Mesendoderm (in vitro differentiated cells): ENCODE results near the gene THSD4.

Experiments used
- DNase-seq: peaks from one replicate; pipeline ENCODE4 v3.0.0; 2013
- H2AK5ac ChIP-seq: 2 replicates; pipeline ENCODE4 v1.6.1; 2013; ENCODE audit warnings: low read length, inconsistent platforms
- H2BK120ac ChIP-seq: 2 replicates; pipeline ENCODE4 v1.6.1; 2013; ENCODE audit warnings: low read depth, mild to moderate bottlenecking, low read length, moderate library complexity, mixed read lengths
- H2BK15ac ChIP-seq: replicated peaks from 2 replicates; pipeline ENCODE4 v1.6.1; 2013; ENCODE audit warnings: low read depth, mild to moderate bottlenecking, moderate library complexity
- H2BK5ac ChIP-seq: 2 replicates; pipeline ENCODE4 v1.6.1; 2013; ENCODE audit warnings: low read length, inconsistent platforms
- H3K18ac ChIP-seq: 2 replicates; pipeline ENCODE4 v1.6.1; 2013; ENCODE audit warnings: mild to moderate bottlenecking, low read length, mixed read lengths
- H3K23ac ChIP-seq: one replicate; pipeline ENCODE4 v1.6.1; 2013; ENCODE audit warnings: low read length
- H3K27ac ChIP-seq: 2 replicates; pipeline ENCODE4 v1.5.1; 2013; ENCODE audit warnings: low read depth, mild to moderate bottlenecking, inconsistent platforms, low read length, moderate library complexity
- H3K27me3 ChIP-seq: 2 replicates; pipeline ENCODE4 v1.6.1; 2013; ENCODE audit warnings: low read length, control low read depth, mild to moderate bottlenecking, inconsistent platforms; ENCODE audit not compliant: insufficient read depth, poor library complexity
- H3K36me3 ChIP-seq: 2 replicates; pipeline ENCODE4 v1.6.1; 2013; ENCODE audit warnings: low read length, inconsistent platforms; ENCODE audit not compliant: control insufficient read depth, insufficient read depth
- H3K4ac ChIP-seq: one replicate; pipeline ENCODE4 v1.6.1; 2013; ENCODE audit warnings: low read depth, mild to moderate bottlenecking, low read length, moderate library complexity
- H3K4me1 ChIP-seq: 2 replicates; pipeline ENCODE4 v1.6.1; 2013; ENCODE audit warnings: low read depth, low read length, inconsistent platforms; ENCODE audit not compliant: control insufficient read depth
- H3K4me2 ChIP-seq: 2 replicates; pipeline ENCODE4 v1.6.1; 2013; ENCODE audit warnings: low read length
- H3K4me3 ChIP-seq: 2 replicates; pipeline ENCODE4 v1.5.1; 2013; ENCODE audit warnings: mild to moderate bottlenecking, low read length
- H3K56ac ChIP-seq: one replicate; pipeline ENCODE4 v1.6.1; 2013; ENCODE audit warnings: low read length
- H3K79me1 ChIP-seq: 2 replicates; pipeline ENCODE4 v1.6.1; 2013; ENCODE audit warnings: low read length, inconsistent platforms
- H3K79me2 ChIP-seq: 2 replicates; pipeline ENCODE4 v1.6.1; 2013; ENCODE audit warnings: mild to moderate bottlenecking, low read length; ENCODE audit not compliant: control insufficient read depth, insufficient read depth
- H3K9ac ChIP-seq: 2 replicates; pipeline ENCODE4 v1.6.1; 2013; ENCODE audit warnings: low read length, inconsistent platforms
- H4K5ac ChIP-seq: one replicate; pipeline ENCODE4 v1.6.1; 2013; ENCODE audit warnings: low read length
- H4K8ac ChIP-seq: one replicate; pipeline ENCODE4 v1.6.1; 2013; ENCODE audit warnings: low read depth, mild to moderate bottlenecking, control low read depth, low read length, moderate library complexity
- WGBS: extraction: QIAGEN DNeasy Blood & Tissue Kit; methylation state at CpG from one replicate; pipeline ENCODE4 v1.1.7; 2013; ENCODE audit warnings: low lambda C conversion rate, missing lambda C conversion rate; ENCODE audit not compliant: insufficient coverage; ENCODE audit errors: extremely low coverage; 5-methylcytosine and 5-hydroxymethylcytosine counted together

THSD4 gene

GRCh38 chr15:71755092-71755970 lies 640.1 kb downstream of the THSD4 start:
- H2BK5ac ChIP-seq: no peak overlapping the region
- no peak overlapping the region for H2BK15ac ChIP-seq
- no peaks in the 10 kb centered on the region for H3K27me3 ChIP-seq
- H3K36me3 ChIP-seq: no peaks in the 10 kb centered on the region
- no peak overlapping the region for H2BK120ac ChIP-seq
- H3K56ac ChIP-seq: no peak overlapping the region
- H3K79me1 ChIP-seq: no peaks in the 10 kb centered on the region
- H3K4me3 ChIP-seq: no peak overlapping the region
- DNase-seq: no peak
- no peak overlapping the region for H3K4ac ChIP-seq
- no peak overlapping the region for H3K23ac ChIP-seq
- H4K8ac ChIP-seq: no peak overlapping the region
- H2AK5ac ChIP-seq: no peak overlapping the region
- H4K5ac ChIP-seq: no peak overlapping the region
- H3K18ac ChIP-seq: no peak overlapping the region
- no peak overlapping the region for H3K9ac ChIP-seq
- H3K79me2 ChIP-seq: no peaks in the 10 kb centered on the region
- whole genome bisulfite sequencing: no CpG with 5 or more reads among the region's 4 CpGs
- H3K4me2 ChIP-seq: no peak overlapping the region
- no peaks in the 10 kb centered on the region for H3K4me1 ChIP-seq
- no peak overlapping the region for H3K27ac ChIP-seq

DNA sequence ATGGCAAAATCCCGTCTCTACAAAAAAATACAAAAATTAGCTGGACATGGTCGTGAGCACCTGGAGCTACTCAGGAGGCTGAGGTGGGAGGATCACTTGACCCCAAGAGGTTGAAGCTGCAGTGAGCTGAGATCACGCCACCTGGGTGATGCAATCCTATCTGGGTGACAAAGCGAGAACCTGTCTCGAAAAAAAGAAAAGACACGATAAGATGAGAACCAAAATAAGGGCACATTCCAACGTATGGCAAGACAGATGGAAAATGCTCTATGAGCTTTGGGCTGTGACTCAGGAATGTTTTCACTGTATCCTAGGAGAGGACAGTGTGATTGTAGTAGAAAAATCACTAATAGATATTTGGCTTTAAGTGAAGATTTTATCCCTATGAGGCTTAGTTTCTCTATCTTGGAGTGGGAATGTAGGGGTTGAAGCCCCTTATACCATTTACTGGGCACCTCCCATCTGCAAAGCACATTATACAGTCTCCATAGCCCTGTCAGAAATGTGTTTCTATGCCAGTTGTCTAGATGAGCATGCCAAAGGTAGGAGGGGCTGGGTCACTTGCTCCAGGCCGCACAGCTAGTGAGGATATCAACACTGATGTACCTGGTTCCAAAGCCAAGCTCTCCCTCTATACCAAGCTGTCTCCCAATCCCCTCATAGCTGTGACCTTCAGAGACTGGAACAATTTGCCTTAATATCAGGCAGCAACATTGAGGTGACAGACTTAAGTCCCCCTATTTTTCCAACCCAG lies 641.5 kb downstream of the THSD4 start:
- Histone ChIP-seq H2AK5ac (no peak overlapping the region), H3K56ac (no peak overlapping the region), H3K4me3 (no peak overlapping the region), H4K8ac (no peak overlapping the region), H3K27ac (no peak overlapping the region), H2BK15ac (no peak overlapping the region), H4K5ac (no peak overlapping the region), H3K4me2 (no peak overlapping the region), H3K79me1 (no peaks in the 10 kb centered on the region), H3K18ac (no peak overlapping the region), H3K36me3 (no peaks in the 10 kb centered on the region), H3K79me2 (no peaks in the 10 kb centered on the region), H2BK5ac (no peak overlapping the region), H3K9ac (no peak overlapping the region), H2BK120ac (no peak overlapping the region), H3K23ac (no peak overlapping the region), H3K27me3 (no peaks in the 10 kb centered on the region), H3K4ac (no peak overlapping the region), H3K4me1 (no peaks in the 10 kb centered on the region)
- whole genome bisulfite sequencing: no CpG with 5 or more reads among the region's 8 CpGs
- no peak for DNase-seq

DNA sequence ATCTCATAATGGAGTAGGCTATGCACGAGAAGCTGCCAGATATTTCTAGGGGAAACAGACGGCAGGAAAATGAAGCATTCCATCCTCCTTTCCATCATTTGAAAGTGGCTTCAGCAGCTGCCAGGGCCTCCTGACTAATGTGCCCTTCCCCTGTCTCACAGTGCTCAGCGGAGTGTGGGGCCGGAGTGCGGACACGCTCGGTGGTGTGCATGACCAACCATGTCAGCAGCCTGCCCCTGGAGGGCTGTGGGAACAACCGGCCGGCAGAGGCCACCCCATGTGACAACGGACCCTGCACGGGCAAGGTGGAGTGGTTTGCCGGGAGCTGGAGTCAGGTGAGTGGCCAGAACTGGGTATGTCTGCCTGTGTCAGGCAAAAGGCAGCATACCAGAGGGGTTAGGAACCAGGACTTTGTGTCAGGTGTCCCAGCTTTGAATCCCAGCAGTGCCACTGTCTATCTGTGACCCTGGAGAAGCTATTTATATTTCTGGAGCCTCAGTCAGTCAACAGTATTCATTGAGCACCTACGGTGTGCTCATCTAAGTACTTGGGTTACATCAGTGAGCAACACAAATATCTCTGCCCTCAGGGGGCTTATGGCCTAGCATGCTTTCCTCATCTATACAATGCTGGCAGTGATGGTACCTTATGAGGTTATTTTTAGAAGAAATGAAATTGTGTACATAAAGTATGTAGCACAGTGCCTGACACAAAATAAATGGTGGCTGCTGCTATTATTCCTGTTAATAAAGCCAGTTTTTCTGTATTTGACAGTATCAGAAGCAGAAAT lies 642.7 kb downstream of the THSD4 start:
- Histone ChIP-seq H3K27me3 (no peaks in the 10 kb centered on the region), H3K4me1 (no peaks in the 10 kb centered on the region), H3K27ac (no peak overlapping the region), H2BK120ac (no peak overlapping the region), H3K36me3 (no peaks in the 10 kb centered on the region), H3K4me2 (no peak overlapping the region), H3K4ac (no peak overlapping the region), H3K23ac (no peak overlapping the region), H4K5ac (no peak overlapping the region), H3K79me1 (no peaks in the 10 kb centered on the region), H4K8ac (no peak overlapping the region), H2BK5ac (no peak overlapping the region), H3K79me2 (no peaks in the 10 kb centered on the region), H2AK5ac (no peak overlapping the region), H3K9ac (no peak overlapping the region), H3K4me3 (no peak overlapping the region), H3K56ac (no peak overlapping the region), H2BK15ac (no peak overlapping the region), H3K18ac (no peak overlapping the region)
- no peak for DNase-seq
- no CpG with 5 or more reads among the region's 13 CpGs for WGBS

GRCh38 chr15:71758711-71759110 lies 643.4 kb downstream of the THSD4 start:
- no peaks in the 10 kb centered on the region for H3K36me3 ChIP-seq
- no peak overlapping the region for H2BK15ac ChIP-seq
- H2AK5ac ChIP-seq: no peak overlapping the region
- H3K4me1 ChIP-seq: no peaks in the 10 kb centered on the region
- H2BK120ac ChIP-seq: no peak overlapping the region
- no peak overlapping the region for H3K27ac ChIP-seq
- no peak overlapping the region for H3K18ac ChIP-seq
- H3K4ac ChIP-seq: no peak overlapping the region
- no peak overlapping the region for H4K8ac ChIP-seq
- no peak overlapping the region for H4K5ac ChIP-seq
- H3K4me3 ChIP-seq: no peak overlapping the region
- no CpG with 5 or more reads among the region's 2 CpGs for WGBS
- no peak overlapping the region for H3K56ac ChIP-seq
- H3K23ac ChIP-seq: no peak overlapping the region
- no peak for DNase-seq
- H3K9ac ChIP-seq: no peak overlapping the region
- H3K4me2 ChIP-seq: no peak overlapping the region
- no peaks in the 10 kb centered on the region for H3K79me2 ChIP-seq
- no peaks in the 10 kb centered on the region for H3K79me1 ChIP-seq
- H2BK5ac ChIP-seq: no peak overlapping the region
- H3K27me3 ChIP-seq: no peaks in the 10 kb centered on the region

GRCh38 chr15:71760852-71761251 lies 645.6 kb downstream of the THSD4 start:
- no peak overlapping the region for H3K56ac ChIP-seq
- H3K4me3 ChIP-seq: no peak overlapping the region
- no peak overlapping the region for H3K4me2 ChIP-seq
- no peak overlapping the region for H2BK15ac ChIP-seq
- no peaks in the 10 kb centered on the region for H3K4me1 ChIP-seq
- H4K5ac ChIP-seq: no peak overlapping the region
- WGBS: no CpG with 5 or more reads among the region's 1 CpG
- no peak overlapping the region for H3K9ac ChIP-seq
- no peaks in the 10 kb centered on the region for H3K27me3 ChIP-seq
- no peaks in the 10 kb centered on the region for H3K79me1 ChIP-seq
- no peak overlapping the region for H3K18ac ChIP-seq
- H3K27ac ChIP-seq: no peak overlapping the region
- no peak overlapping the region for H2BK5ac ChIP-seq
- H3K23ac ChIP-seq: no peak overlapping the region
- H2BK120ac ChIP-seq: no peak overlapping the region
- no peaks in the 10 kb centered on the region for H3K79me2 ChIP-seq
- H3K36me3 ChIP-seq: no peaks in the 10 kb centered on the region
- no peak overlapping the region for H2AK5ac ChIP-seq
- H4K8ac ChIP-seq: no peak overlapping the region
- no peak for DNase-seq
- H3K4ac ChIP-seq: no peak overlapping the region
